Measurements from ENCODE around the gene ACADVL.

DNA sequence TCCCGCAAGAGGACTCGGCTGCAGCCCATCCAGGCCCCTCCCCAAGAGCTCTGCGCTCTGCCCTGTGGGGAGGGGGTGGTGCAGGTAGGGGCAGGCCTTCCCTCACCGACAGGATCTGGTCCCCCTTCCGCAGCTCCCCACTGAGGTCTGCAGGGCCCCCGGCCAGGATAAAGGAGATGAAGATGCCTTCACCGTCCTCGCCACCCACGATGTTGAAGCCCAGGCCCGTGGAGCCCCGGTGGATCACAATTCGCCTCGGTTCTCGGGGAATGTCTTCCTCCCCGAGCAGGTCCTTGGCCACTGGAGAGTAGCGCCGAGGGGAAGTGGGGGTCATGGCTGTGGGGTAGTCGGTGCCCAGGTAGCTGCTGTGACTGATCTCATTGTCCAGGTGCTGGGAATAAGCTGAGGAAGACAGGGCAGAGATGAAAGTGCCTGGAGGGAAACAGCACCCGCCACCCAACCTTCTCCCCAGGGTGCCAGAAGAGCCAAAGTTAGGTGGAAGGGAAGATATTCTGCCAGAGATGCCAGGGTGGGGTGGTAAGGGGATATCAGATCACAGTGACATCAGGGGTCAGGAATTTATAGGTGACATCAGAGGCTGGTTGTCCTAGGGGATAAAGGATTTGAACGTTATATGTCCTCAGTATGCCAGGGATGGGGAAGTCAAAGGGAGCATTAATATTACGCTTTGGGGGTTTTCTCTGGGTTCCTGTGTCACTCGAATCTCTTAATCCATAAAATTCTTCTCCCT lies 22.9 kb upstream of the ACADVL start:
- TF ChIP-seq, protein P1, sequence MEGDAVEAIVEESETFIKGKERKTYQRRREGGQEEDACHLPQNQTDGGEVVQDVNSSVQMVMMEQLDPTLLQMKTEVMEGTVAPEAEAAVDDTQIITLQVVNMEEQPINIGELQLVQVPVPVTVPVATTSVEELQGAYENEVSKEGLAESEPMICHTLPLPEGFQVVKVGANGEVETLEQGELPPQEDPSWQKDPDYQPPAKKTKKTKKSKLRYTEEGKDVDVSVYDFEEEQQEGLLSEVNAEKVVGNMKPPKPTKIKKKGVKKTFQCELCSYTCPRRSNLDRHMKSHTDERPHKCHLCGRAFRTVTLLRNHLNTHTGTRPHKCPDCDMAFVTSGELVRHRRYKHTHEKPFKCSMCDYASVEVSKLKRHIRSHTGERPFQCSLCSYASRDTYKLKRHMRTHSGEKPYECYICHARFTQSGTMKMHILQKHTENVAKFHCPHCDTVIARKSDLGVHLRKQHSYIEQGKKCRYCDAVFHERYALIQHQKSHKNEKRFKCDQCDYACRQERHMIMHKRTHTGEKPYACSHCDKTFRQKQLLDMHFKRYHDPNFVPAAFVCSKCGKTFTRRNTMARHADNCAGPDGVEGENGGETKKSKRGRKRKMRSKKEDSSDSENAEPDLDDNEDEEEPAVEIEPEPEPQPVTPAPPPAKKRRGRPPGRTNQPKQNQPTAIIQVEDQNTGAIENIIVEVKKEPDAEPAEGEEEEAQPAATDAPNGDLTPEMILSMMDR (IDR thresholded peaks at IDR 0.05), result no peak
- no peak for TF ChIP-seq EP300 (IDR thresholded peaks at IDR 0.05)
